DMS153 treated with DMSO at 0.1 percent for 48 hours (cell line): ENCODE results near the gene CMTM8.
"Not testable (repeated sequence)": the region's sequence is repeated elsewhere in the genome, so short reads cannot be mapped to it uniquely, and the experiment has no call there.

Experiments used
- DNase-seq: peaks from one replicate; lab custom pipeline; 2025; ENCODE audit not compliant: unreplicated experiment; lab: John Stamatoyannopoulos, UW

The CMTM8 gene

DNA sequence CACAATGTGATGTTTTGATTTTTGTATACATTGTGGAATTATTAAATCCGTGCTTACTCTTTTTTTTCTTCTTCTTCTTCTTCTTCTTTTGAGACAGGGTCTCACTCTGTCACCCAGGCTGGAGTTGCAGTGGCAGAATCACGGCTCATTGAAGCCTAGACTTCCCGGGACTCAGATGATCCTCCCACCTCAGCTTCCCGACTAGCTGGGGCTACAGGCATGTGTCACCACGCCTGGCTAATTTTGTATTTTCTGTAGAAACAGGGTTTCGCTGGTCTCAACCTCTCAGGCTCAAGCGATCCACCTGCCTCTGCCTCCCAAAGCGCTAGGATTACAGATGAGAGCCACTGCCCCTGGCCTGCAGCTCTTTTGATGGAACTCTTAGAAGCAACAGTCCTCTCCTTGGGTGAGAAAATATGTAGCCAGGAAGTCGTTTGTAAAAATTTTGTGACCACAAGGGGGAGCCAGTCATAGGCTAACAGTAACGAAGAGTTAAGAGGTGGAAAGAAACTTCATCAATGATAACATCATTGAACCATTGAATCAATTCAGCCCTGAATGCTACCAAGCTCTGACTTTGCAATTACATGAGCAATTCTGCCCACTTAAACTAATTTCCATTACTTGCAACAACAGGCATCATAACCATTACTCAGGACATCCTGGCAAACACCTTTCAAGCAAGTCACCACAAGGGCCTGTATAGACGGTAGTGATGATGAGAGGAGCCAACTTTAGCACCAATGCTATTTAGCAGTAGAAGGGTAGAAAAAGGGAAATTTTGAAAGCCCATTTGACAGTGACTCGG, 136.5 kb downstream of the CMTM8 start:
- no peak for DNase-seq

DNA sequence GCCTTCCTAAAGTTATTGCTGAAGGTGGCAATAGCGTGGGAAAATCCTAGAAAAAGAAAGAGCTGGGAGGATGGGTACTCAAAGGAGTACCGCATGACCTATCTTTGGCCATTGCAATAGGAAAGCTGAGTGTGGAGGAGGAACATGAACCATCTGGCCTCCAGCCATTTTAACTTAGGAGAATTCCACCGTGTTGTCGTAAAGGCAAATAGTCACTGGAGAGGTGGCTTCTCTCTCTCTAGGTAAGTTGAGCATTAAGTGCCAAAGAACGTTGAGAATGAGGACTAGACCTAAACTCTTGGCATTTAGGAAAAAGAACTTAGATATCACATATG, 137.1 kb downstream of the CMTM8 start:
- no peak for DNase-seq

DNA sequence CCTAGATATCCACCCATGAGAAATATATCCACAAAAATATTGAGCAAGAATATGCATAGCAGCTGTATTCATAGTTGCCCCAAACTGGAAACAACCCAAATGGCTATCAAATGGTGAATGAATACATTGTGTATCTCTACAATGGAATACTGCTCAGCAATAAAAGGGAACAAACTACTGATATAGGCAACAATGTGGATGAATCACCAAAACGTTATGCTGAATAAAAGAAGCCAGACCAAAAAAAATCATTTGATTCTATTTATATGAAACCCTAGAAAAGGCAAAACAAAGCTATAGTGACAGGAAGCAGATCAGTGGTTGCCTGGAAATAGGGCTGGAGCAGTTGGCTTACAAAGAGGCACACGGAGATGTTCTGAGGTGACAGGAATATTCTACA, 137.6 kb downstream of the CMTM8 start:
- no peak for DNase-seq

DNA sequence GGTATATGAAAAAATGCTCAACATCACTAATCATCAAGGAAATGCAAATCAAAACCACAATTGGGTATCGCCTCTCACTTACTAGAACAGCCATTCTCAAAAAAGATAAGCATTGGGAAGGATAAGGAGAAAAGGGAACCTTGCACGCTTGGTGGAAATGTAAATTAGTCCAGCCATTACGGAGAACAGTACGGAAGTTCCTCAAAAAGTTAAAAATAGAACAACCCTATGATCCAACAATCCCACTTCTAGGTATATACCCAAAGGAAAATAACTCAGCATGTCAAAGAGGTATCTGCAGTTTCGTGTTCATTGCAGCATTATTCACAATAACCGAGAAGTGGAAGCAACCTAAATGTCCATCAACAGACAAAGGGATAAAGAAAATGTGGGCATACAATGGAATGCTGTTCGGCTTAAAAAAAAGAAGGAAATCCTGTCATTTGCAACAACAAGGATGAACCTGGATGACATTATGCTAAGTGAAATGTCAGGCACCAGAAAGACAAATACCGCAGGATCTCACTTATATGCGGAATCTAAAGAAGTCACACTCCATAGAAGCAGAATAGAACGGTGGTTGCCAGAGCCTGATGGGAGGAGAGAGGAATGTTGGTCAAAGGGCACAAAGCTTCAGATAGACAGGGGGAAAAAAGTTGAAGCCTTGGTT, 141.5 kb downstream of the CMTM8 start:
- DNase-seq: no peak

DNA sequence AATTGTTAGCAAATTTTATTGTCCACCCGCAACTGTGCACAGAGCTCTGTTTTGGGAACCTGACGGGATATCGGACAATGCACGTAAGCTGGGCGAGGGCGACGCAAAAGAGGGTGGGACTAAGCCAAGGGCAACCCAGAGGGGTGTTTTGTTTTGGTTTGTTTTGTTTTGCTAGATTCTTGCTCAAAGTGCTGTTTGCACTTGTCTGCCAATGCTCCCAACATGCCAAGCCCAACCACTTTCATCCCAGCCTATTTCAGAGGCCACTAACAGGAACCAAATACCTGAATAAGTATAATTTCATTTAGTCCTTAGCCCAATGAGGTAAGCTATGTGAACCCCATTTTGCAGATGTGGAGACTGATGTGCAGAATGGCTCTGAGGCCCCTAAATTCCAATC, 143.4 kb downstream of the CMTM8 start:
- DNase-seq: no peak

DNA sequence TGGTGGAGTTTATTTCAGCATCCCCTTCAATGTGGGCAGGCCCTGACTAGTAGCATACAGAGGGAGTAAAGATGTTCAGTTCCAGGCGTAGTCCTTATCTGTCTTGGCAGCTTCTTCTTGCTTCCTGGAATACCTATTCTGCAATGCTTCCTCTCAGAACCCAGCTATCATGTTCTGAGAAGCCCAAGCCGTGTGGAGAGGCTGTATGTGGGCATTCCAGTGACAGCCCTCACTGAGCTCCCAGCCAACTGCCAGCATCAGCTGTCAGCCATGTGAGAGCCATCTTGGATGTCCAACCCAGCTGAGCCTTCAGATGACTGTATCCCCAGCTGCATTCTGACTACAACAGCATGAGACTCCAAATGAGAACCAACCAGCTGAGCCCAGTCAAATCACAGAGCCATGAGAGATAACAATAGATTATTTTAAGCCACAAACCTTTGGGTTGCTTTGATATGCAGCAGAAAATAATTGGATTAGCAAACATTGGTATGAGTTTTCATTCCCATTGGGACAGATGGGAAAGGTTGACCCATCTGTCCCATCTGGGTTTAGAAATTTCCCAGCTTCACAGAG, 144.7 kb downstream of the CMTM8 start:
- DNase-seq: no peak

DNA sequence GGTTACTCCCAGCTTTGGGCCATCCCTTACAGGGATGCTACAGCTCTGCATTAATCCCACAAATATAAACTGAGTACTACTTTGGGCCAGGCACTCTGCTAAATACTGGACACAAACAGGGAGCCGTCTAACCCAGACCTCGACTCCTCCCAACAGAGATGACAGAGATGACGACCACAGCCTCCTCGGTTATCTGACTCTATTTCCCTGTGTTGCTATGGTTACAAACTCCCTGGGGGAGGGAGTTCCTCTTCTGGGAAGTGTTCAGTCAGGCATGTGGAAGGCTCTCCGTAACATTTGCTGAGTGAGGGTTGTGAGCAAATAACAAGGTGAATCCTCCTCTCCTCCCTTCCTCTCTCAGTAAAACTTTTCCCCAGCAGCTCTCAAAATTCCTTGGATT, 146.5 kb downstream of the CMTM8 start:
- no peak for DNase-seq

DNA sequence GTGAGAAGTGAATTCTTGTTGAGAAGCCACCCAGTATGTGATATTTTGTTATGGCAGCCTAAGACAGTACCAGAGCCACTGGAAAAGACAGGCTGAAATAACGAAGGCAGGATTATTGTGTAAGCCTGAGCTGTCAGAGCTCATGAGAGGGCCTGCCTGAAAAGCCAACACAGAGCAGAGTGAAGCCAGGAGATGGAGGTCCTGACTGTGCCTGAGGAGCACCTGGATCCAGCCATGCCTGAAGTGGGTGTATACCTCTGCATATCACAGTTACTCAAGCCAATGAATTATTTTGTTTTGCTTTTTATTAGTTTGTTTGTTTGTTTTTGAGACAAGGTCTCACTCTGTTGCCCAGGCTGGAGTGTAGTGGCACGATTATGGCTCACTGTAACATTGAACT, 149.0 kb downstream of the CMTM8 start:
- no peak for DNase-seq

DNA sequence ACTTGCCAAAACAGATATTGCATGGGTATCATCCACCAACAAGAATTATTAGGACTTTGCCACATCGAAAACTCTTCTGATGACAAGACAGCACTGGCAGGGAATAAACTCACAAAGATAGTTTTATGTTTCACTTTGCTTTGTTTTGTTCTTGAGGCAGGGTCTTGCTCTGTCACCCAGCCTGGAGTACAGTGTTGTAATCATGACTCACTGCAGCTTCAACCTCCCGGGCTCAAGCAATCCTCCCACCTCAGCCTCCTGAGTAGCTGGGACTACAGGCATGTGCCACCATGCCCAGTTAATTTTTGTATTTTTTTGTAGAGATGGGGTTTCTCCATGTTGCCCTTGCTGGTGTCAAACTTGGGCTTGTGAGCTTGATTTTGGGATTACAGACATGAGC, 151.1 kb downstream of the CMTM8 start:
- not testable (repeated sequence) for DNase-seq

DNA sequence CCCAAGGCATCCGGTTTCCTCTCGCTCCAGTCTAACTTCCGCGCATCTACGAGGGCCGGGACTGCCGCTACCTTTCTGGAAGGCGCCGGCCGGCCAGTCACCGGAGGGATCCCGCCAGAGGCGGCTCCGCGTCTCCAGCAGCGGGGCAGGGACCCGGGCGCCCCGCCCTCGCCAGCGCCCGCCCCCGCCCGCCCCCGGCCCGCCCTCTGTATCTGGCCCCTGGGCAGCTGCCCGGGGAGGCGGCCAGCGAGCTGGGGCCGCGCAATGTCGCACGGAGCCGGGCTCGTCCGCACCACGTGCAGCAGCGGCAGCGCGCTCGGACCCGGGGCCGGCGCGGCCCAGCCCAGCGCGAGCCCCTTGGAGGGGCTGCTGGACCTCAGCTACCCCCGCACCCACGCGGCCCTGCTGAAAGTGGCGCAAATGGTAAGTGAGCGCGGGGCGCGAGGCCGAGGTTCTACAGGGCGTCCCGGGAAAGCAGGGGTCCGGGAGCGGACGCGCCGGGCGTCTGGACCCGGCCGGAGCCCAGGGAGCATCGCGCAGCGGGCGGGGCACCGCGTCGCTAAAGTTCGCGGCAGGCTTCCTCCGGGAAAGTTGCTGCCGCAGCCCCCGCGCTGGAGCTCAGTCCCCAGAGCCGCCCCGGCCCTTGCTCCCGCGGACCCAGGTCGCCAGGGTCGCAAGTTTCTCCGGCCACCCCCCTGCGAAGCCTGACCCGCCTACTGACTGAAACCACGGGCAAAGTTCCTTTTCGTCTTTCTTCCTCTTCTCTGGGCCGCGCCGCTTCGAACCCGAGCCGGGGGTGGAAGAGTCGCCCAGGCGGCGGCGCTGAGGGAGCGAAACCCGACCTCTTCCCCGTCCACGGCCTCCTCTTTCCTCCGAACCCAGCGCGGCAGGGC, 153.4 kb downstream of the CMTM8 start, which contains the start of gene CMTM7:
Gene CMTM7 (plus strand): TSS at position 211 of the 893 bp plus-strand sequence. CDS start 54 bp downstream, at position 265.
- DNase-seq: no peak

DNA sequence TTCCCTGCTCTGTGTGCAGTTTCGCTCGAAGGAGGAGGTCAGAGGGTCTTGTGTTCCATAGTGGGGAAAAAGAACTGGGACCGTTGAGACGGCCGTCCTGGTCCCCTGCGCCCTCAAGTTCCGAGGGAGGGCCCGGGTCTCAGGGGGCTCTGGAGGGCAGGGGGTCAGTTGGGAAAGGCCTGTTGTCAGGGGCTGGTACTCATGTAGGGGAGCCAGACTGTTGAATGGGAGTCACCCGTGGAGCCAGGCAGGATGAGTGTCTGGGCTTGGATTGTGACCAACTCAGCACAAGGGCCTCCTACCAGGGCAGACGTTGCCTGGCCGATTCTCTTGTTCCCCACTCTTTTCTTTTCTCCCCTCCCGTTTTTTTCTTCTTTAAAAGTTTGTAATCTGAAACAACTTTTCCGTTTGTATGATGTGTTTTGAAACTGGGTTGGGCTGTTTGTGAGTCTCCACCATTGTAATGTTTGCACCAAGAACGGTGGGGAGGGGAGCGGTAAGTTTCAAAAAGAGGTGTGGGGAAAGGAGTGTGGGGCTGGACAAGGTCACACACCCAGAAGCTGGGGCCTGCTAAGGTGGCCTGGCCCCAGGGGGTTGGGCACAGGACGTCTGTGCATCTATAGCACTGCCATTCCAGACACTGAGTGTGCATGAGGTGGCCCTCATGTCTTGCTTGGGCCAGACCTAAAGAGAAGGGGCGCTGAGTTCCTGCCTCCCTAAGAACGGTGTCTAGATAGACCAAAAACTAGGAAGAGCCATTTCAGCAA, 154.2 kb downstream of the CMTM8 start:
- DNase-seq: no peak

DNA sequence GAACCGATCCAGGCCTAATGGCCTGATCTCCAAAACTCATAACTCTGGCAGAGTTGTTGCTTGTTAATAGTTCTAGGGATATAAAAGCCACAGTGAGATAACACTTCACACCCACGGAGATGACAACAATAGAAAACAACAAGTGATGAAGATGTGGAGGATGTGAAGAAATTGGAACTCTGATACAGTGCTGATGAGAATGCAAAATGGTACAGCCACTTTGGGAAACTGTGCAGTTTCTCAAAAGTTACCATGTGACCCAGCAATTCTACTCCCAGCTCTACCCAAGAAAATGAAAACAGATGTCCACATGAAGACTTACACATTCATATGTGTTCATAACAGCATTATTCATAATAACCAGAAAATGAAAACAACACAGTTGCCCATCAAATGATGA, 157.0 kb downstream of the CMTM8 start:
- DNase-seq: no peak

DNA sequence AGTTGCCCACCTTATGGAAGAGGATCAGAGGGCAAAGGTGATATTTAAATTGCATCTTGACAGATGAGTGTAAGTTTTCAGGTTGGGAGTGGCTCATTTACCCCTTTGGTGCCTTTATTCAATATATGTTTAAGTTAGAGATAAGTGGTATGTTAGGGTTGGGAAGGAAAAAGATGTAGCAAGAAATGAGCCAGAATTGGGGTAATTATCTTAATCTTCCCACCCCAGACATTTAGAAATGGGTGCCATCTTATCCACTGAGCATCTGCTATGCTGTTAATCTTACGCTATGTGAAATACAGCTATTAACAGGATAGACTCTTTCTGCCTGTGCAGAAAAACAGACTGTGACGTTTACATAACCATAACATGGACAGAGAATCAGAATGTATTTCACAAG, 159.5 kb downstream of the CMTM8 start:
- no peak for DNase-seq

DNA sequence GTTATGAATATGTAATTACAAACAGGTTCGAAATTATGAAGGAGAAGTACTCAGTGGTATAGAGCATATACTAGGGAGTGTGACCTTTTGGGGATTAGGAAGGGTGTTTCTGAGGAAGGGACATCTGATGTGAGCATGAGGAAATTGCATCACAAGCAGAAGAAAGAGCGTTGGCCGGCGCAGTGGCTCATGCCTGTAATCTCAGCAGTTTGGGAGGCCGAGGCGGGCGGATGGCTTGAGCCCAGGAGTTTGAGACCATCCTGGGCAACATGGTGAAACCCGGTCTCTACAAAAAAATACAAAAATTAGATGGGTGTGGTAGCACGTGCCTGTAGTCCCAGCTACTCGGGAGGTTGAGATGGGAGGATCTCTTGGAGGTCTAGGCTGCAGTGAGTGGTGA, 160.1 kb downstream of the CMTM8 start:
- no peak for DNase-seq

DNA sequence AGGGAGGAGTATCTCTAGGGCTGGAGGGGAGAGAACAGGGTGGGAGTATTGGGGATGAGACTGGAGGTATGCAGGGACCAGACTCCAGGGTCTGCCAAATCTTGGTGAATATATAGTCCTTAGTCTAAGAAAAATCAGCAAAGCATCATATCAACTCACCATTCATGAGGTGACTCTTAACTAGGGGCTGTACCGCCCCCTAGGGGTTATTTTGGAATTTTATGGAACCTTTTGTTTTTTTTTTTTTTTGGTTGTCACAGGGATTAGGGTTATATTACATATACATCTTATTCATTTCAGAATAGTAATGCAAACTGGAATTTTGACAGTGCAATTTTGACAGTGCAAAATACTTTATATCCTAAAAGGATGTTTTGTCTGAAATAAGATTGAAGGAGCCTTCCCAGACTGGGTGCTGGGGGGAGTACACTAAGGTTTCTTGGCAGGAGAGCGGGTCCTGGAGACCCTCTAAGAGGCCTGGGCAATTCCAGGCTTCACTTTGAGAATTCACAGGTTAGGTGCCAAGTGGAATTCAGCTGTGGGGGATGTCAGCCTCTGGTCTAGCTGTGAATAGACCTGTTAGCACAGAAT, 160.6 kb downstream of the CMTM8 start:
- DNase-seq: no peak

DNA sequence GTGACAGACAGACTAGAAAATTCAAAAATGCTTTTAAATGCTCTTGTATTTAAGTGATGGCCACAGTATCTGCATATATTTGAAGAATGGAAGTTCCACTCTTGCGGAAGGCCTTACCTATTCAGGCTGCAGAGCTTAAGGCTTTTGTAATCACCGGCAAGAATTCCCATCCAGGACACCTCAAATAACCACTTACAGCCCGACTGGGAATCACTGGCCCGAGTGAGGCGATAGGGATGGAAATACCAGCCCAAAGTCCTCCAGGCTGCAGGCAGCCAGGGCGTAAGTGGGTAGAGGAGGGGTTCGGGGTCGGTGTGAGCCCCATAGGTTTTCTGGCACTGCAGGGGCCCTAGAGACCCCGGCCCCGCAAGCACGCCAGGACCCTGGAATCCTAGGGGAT, 162.6 kb downstream of the CMTM8 start:
- DNase-seq: no peak

DNA sequence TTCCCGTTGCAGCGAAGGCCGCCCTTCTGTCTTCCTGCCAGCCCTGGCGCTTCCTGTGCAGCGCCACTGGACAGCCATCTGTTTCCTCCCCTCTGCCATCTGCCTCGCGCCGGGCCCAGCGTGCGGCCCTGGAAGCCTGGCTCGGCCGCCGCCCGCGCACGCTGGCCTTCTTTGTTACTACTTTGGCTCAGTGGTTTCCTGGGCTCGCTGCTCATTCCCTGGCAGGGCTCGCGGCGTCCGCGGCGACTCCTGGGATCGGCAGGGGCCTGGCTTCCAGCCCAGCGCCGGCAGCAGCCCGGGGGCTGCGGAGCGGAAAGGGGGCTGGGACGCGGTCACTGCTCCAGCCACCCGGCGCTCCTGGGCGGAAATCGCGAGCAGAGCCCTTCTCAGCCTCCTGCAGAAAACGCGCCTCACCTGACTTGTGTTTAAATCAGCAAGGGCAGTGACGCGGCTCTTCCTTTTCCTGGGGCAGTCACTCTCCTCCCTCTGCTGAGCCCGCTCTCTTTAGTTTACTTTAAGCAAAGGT, 163.1 kb downstream of the CMTM8 start:
- DNase-seq: peak; percentile 18

DNA sequence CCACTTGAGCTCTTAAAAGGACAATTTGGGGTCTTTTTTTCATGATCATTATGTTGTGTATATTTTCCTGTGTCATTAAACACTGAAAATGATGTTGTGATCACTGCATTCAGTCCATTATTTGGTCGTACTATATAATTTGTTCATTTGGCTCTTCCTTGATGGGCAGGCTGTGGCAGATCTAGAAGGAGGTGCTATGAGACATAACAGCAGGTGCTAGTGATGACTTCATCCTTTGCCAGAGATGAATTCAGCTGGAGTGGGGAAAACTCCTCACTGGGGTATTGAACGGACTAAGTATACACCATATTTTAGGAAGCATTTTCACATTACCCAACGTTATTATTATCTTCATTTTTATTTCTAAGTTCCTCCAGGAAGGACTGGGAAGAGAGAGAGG, 165.2 kb downstream of the CMTM8 start:
- DNase-seq: no peak

DNA sequence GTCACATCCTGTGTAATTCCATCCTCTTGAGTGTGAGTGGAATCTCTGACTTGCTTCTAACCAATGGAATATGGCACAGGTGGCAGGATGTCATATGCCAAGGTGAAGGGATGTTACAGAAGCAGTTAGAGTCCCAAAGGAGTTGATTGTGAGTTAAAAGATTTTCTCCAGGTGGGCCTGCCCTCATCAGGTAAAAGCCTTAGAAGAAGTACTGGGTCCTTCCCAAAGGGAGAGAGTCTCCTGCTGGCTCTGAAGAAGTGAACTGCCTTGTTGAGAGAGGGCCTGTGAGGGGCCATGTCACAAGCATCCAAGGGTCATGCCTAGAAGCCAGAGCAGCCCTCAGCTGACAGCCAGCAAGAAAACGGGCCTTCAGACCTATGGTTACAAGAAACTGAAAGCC, 166.2 kb downstream of the CMTM8 start:
- DNase-seq: no peak

DNA sequence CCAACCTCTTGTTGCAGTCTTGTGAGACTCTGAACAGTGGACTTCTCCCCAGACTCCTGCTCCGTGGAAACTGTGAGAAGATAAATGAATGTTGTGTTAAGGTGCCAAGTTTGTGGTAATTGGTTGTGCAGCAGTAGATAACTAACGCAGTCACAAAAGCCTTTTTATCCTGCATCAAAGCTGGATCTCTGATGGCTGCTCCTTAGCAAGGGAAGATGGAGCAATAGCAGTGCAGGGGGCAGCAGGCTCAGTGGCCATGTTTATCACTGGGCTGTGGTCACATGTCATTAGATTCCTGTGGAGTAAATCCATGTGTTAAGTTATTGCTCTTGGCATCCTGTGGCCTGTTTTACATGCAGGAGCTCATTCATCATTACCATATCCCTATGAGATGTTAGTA, 166.7 kb downstream of the CMTM8 start:
- DNase-seq: no peak
